H1 (cell line): ENCODE data around the gene MYH9.

Source experiments
- EP300 ChIP-seq, 2 experiments: IDR thresholded peaks; 1 replicate in 1 of 2; 2 replicates in 1 of 2; pipeline ENCODE4 v1.6.1; 2011 to 2012; ENCODE audit warnings: low read depth in 2 of 2, low read length in 2 of 2, mild to moderate bottlenecking in 2 of 2, borderline replicate concordance in 1 of 2, inconsistent platforms in 1 of 2, moderate library complexity in 1 of 2
- EZH2 ChIP-seq: fragments of 200-600 bp; sonication (generic); IDR thresholded peaks from 2 replicates; pipeline ENCODE4 v1.7.1; 2012; ENCODE audit warnings: low read depth, mild to moderate bottlenecking, moderate library complexity, low read length, inconsistent platforms; ENCODE audit not compliant: severe bottlenecking
- FOSL1 ChIP-seq: IDR thresholded peaks from 2 replicates; pipeline ENCODE4 v1.6.1; 2011; ENCODE audit warnings: mild to moderate bottlenecking, low read depth, low read length, moderate library complexity; ENCODE audit not compliant: insufficient read depth
- GTF2F1 ChIP-seq: IDR thresholded peaks from 2 replicates; pipeline ENCODE4 v1.6.1; 2012; ENCODE audit warnings: low read depth, low read length, improper control_type of control experiment, borderline replicate concordance
- JUND ChIP-seq: IDR thresholded peaks from 2 replicates; pipeline ENCODE4 v1.6.1; 2011; ENCODE audit warnings: mild to moderate bottlenecking, improper control_type of control experiment, low read length
- POLR2A ChIP-seq, 2 experiments: IDR thresholded peaks; 1 replicate in 1 of 2; 2 replicates in 1 of 2; pipeline ENCODE4 v1.6.1; 2011; ENCODE audit warnings: low read depth in 2 of 2, low read length in 2 of 2, mild to moderate bottlenecking in 2 of 2; ENCODE audit errors: control extremely low read depth in 1 of 2
- POLR2AphosphoS5 ChIP-seq: IDR thresholded peaks from 2 replicates; pipeline ENCODE4 v1.6.1; 2011; ENCODE audit warnings: low read depth, low read length
- POU5F1 ChIP-seq: IDR thresholded peaks from 2 replicates; pipeline ENCODE4 v1.6.1; 2011; ENCODE audit warnings: low read depth, mild to moderate bottlenecking, low read length, moderate library complexity
- RFX5 ChIP-seq: IDR thresholded peaks from 2 replicates; pipeline ENCODE4 v1.6.1; 2011; ENCODE audit warnings: low read depth, low read length, improper control_type of control experiment, borderline replicate concordance
- SIN3A ChIP-seq, 2 experiments: IDR thresholded peaks in 1 of 2; conservative IDR thresholded peaks in 1 of 2; 2 replicates each; pipeline ENCODE4 v1.6.1; 2011 to 2012; ENCODE audit warnings: low read length in 2 of 2, improper control_type of control experiment in 1 of 2, low read depth in 1 of 2, mild to moderate bottlenecking in 1 of 2
- SIX5 ChIP-seq: IDR thresholded peaks from 2 replicates; pipeline ENCODE4 v1.6.1; 2011; ENCODE audit warnings: mild to moderate bottlenecking, low read depth, low read length
- SRF ChIP-seq: IDR thresholded peaks from 2 replicates; pipeline ENCODE4 v1.6.1; 2011; ENCODE audit warnings: mild to moderate bottlenecking, low read depth, low read length, moderate library complexity
- TF ChIP-seq, protein P1 (sequence below), 3 experiments: IDR thresholded peaks; 1 replicate in 2 of 3; 2 replicates in 1 of 3; pipeline versions ENCODE4 v1.5.1 to v1.6.1; 2011; ENCODE audit warnings: low read length in 3 of 3, mild to moderate bottlenecking in 3 of 3, inconsistent platforms in 2 of 3, low read depth in 1 of 3, moderate library complexity in 1 of 3; ENCODE audit not compliant: insufficient read depth in 1 of 3; ENCODE audit errors: control extremely low read depth in 1 of 3
- TF ChIP-seq, protein P2 (sequence below): IDR thresholded peaks from 2 replicates; pipeline ENCODE4 v1.6.1; 2011; ENCODE audit warnings: low read length, improper control_type of control experiment

DNA sequence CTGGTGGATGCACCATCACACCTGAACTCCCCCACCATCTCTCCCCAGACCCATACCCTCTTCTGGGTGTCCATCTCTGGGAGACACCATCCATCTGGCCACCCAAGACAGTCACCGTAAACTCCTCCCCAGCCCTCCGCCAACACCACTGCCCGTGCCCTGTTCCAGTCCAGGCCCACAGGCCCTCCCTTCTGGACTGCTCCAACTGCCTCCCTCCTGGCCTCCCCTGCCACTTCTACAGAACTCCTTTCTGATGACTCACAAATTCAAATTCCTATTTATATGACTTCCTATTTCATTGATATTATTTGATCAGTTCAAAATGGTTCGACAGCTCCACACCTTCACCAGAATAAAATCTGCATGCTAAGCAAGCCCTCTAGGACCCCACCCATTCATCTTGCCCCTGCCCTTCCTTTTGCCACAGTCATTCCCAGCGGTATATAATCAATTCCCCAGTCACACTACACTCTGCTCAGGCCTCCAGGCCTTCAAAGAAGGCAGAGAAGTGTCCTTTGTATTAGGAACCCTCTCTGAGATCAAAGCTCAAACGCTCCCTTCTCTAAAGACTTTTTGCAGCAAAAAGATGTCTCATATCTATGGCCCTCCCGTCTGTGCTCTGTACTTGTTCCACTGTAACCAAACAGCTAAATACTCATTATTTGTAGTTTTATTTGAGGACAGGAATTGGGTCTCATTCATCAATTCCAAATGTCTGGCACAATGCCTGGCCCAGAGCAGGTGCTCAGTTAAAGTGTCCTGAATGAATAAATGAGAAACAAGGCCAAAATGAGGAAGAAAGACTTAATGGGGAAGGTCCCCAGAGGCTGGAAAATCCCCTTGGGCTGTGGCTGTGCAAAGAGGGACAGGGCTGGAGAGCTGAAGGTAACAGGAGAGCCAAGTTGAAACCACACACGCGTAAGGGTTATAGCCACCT is 29.0 kb downstream of the MYH9 start:
- TF ChIP-seq SIX5 (no peak), EP300 (IDR thresholded peaks at IDR 0.05; ENCODE audit: borderline replicate concordance in 1 of 2, low read depth in 2 of 2, low read length in 2 of 2) (no peak), POLR2A (IDR thresholded peaks at IDR 0.05; ENCODE audit: control extremely low read depth in 1 of 2, low read depth in 2 of 2, low read length in 2 of 2) (no peak), SRF (no peak), SIN3A (conservative IDR thresholded peaks at IDR 0.05 in 1 of 2, IDR thresholded peaks at IDR 0.05 in 1 of 2; ENCODE audit: low read depth in 1 of 2, low read length in 2 of 2) (no peak), JUND (no peak), EZH2 (no peak), GTF2F1 (no peak), FOSL1 (no peak), POLR2AphosphoS5 (no peak), POU5F1 (no peak), RFX5 (no peak)
- TF ChIP-seq, protein P1, sequence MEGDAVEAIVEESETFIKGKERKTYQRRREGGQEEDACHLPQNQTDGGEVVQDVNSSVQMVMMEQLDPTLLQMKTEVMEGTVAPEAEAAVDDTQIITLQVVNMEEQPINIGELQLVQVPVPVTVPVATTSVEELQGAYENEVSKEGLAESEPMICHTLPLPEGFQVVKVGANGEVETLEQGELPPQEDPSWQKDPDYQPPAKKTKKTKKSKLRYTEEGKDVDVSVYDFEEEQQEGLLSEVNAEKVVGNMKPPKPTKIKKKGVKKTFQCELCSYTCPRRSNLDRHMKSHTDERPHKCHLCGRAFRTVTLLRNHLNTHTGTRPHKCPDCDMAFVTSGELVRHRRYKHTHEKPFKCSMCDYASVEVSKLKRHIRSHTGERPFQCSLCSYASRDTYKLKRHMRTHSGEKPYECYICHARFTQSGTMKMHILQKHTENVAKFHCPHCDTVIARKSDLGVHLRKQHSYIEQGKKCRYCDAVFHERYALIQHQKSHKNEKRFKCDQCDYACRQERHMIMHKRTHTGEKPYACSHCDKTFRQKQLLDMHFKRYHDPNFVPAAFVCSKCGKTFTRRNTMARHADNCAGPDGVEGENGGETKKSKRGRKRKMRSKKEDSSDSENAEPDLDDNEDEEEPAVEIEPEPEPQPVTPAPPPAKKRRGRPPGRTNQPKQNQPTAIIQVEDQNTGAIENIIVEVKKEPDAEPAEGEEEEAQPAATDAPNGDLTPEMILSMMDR (IDR thresholded peaks at IDR 0.05; ENCODE audit: control extremely low read depth in 1 of 3, insufficient read depth in 1 of 3, low read depth in 1 of 3, low read length in 3 of 3), result no peak
- TF ChIP-seq, protein P2, sequence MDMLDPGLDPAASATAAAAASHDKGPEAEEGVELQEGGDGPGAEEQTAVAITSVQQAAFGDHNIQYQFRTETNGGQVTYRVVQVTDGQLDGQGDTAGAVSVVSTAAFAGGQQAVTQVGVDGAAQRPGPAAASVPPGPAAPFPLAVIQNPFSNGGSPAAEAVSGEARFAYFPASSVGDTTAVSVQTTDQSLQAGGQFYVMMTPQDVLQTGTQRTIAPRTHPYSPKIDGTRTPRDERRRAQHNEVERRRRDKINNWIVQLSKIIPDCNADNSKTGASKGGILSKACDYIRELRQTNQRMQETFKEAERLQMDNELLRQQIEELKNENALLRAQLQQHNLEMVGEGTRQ, result no peak
